Breast epithelium (tissue), 3 donors: ENCODE data around the gene ATXN7L1.

ENCODE experiments used
- POLR2A ChIP-seq: fragments of 450-650 bp; IDR thresholded peaks from one replicate; pipeline ENCODE4 v1.6.1; 2016; ENCODE audit warnings: antibody characterized with exemption, mild to moderate bottlenecking, moderate library complexity
- POLR2AphosphoS5 ChIP-seq, 3 donors: sonication (generic); formaldehyde crosslinking; IDR thresholded peaks; one replicate each; pipeline ENCODE4 v1.6.1; 2017; ENCODE audit warnings: antibody characterized with exemption in 3 of 3
- TF ChIP-seq, protein P1 (sequence below), 3 donors: fragments of 450-650 bp; IDR thresholded peaks; one replicate each; pipeline ENCODE4 v1.5.1; 2016 to 2017; ENCODE audit warnings: antibody characterized with exemption in 3 of 3, mild to moderate bottlenecking in 3 of 3, moderate library complexity in 3 of 3

GRCh38 chr7:105690325-105690945, 186.0 kb downstream of the ATXN7L1 start:
- TF ChIP-seq POLR2A: no peak
- TF ChIP-seq POLR2AphosphoS5 (IDR thresholded peaks at IDR 0.05): no peak
- TF ChIP-seq, protein P1, sequence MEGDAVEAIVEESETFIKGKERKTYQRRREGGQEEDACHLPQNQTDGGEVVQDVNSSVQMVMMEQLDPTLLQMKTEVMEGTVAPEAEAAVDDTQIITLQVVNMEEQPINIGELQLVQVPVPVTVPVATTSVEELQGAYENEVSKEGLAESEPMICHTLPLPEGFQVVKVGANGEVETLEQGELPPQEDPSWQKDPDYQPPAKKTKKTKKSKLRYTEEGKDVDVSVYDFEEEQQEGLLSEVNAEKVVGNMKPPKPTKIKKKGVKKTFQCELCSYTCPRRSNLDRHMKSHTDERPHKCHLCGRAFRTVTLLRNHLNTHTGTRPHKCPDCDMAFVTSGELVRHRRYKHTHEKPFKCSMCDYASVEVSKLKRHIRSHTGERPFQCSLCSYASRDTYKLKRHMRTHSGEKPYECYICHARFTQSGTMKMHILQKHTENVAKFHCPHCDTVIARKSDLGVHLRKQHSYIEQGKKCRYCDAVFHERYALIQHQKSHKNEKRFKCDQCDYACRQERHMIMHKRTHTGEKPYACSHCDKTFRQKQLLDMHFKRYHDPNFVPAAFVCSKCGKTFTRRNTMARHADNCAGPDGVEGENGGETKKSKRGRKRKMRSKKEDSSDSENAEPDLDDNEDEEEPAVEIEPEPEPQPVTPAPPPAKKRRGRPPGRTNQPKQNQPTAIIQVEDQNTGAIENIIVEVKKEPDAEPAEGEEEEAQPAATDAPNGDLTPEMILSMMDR (IDR thresholded peaks at IDR 0.05): no peak
